Measurements from ENCODE around the gene RGL2.
"Not testable (repeated sequence)": the region's sequence is repeated elsewhere in the genome, so short reads cannot be mapped to it uniquely, and the experiment has no call there.

RGL2 gene, protein sequence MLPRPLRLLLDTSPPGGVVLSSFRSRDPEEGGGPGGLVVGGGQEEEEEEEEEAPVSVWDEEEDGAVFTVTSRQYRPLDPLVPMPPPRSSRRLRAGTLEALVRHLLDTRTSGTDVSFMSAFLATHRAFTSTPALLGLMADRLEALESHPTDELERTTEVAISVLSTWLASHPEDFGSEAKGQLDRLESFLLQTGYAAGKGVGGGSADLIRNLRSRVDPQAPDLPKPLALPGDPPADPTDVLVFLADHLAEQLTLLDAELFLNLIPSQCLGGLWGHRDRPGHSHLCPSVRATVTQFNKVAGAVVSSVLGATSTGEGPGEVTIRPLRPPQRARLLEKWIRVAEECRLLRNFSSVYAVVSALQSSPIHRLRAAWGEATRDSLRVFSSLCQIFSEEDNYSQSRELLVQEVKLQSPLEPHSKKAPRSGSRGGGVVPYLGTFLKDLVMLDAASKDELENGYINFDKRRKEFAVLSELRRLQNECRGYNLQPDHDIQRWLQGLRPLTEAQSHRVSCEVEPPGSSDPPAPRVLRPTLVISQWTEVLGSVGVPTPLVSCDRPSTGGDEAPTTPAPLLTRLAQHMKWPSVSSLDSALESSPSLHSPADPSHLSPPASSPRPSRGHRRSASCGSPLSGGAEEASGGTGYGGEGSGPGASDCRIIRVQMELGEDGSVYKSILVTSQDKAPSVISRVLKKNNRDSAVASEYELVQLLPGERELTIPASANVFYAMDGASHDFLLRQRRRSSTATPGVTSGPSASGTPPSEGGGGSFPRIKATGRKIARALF

GRCh38 chr6:33298773-33299236, at the start of gene RGL2:
Gene RGL2 (minus strand): TSS chr6:33298942. CDS start chr6:33298610, 332 bp downstream.
- H3K27ac ChIP-seq (ENCODE audit: low read depth, low read length): peak within 1 kb of the TSS; percentile 80
- peak within 1 kb of the TSS; percentile 86 for H3K9ac ChIP-seq (ENCODE audit: low read length)
- no peaks in the 10 kb centered on the region for H3K27me3 ChIP-seq (ENCODE audit: control insufficient read depth, insufficient read depth, low read length)
- H3K36me3 ChIP-seq (ENCODE audit: control insufficient read depth, insufficient read depth, low read length): peaks cover 20% of the 10 kb centered on the region
- H3K9me3 ChIP-seq (ENCODE audit: control insufficient read depth, insufficient read depth, low read depth, low read length): no peaks in the 10 kb centered on the region
- peaks cover 6% of the 10 kb centered on the region; the same call in 1 of the 2 replicates for H3K4me1 ChIP-seq (ENCODE audit: control insufficient read depth, insufficient read depth, low read length)
- peak within 1 kb of the TSS; percentile 97 for H3K4me3 ChIP-seq (ENCODE audit: low read depth, low read length)

- Histone ChIP-seq H3K4me1 (ENCODE audit: control insufficient read depth, insufficient read depth, low read length) (peaks cover 4% of the 10 kb centered on the region; the same call in 1 of the 2 replicates), H3K27me3 (ENCODE audit: control insufficient read depth, insufficient read depth, low read length) (no peaks in the 10 kb centered on the region), H3K9me3 (ENCODE audit: control insufficient read depth, insufficient read depth, low read depth, low read length) (no peaks in the 10 kb centered on the region)
These were observed 49.1 kb upstream of the RGL2 start for GRCh38 chr6:33347816-33348215.

DNA sequence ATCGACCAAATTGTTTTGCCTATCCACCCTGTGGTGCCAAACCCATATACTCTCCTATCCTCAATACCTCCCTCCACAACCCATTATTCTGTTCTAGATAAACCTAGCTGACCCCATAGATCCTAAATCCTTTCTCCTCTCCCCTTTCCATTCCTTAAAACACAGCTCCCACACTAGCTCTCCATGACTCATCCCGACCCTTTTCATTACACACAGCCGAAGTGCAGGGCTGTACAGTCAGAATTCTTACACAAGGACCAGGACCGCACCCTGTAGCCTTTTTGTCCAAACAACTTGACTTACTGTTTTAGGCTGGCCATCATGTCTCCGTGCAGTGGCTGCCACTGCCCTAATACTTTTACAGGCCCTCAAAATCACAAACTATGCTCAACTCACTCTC, 48.2 kb upstream of the RGL2 start:
- H3K9ac ChIP-seq (ENCODE audit: low read length); H3K27ac ChIP-seq (ENCODE audit: low read depth, low read length); H3K4me1 ChIP-seq (ENCODE audit: control insufficient read depth, insufficient read depth, low read length); H3K9me3 ChIP-seq (ENCODE audit: control insufficient read depth, insufficient read depth, low read depth, low read length); H3K4me3 ChIP-seq (ENCODE audit: low read depth, low read length); H3K27me3 ChIP-seq (ENCODE audit: control insufficient read depth, insufficient read depth, low read length); H3K36me3 ChIP-seq (ENCODE audit: control insufficient read depth, insufficient read depth, low read length): not testable (repeated sequence)

More at GRCh38 chr6:33347816-33348215, 49.1 kb upstream of the RGL2 start:
- Histone ChIP-seq H3K4me3 (ENCODE audit: low read depth, low read length) (no peak overlapping the region), H3K27ac (ENCODE audit: low read depth, low read length) (no peak overlapping the region), H3K9ac (ENCODE audit: low read length) (no peak overlapping the region), H3K36me3 (ENCODE audit: control insufficient read depth, insufficient read depth, low read length) (no peaks in the 10 kb centered on the region)

GRCh38 chr6:33344701-33345697, 46.3 kb upstream of the RGL2 start:
- H3K9me3 ChIP-seq (ENCODE audit: control insufficient read depth, insufficient read depth, low read depth, low read length): no peaks in the 10 kb centered on the region
- H3K36me3 ChIP-seq (ENCODE audit: control insufficient read depth, insufficient read depth, low read length): no peaks in the 10 kb centered on the region
- H3K27me3 ChIP-seq (ENCODE audit: control insufficient read depth, insufficient read depth, low read length): no peaks in the 10 kb centered on the region
- no peak overlapping the region for H3K9ac ChIP-seq (ENCODE audit: low read length)
- H3K27ac ChIP-seq (ENCODE audit: low read depth, low read length): no peak overlapping the region
- H3K4me3 ChIP-seq (ENCODE audit: low read depth, low read length): no peak overlapping the region
- H3K4me1 ChIP-seq (ENCODE audit: control insufficient read depth, insufficient read depth, low read length): peaks cover 4% of the 10 kb centered on the region; the same call in 1 of the 2 replicates

GRCh38 chr6:33343953-33344611, 45.3 kb upstream of the RGL2 start:
- Histone ChIP-seq H3K4me3 (ENCODE audit: low read depth, low read length) (no peak overlapping the region), H3K9ac (ENCODE audit: low read length) (no peak overlapping the region), H3K27me3 (ENCODE audit: control insufficient read depth, insufficient read depth, low read length) (no peaks in the 10 kb centered on the region), H3K9me3 (ENCODE audit: control insufficient read depth, insufficient read depth, low read depth, low read length) (no peaks in the 10 kb centered on the region), H3K36me3 (ENCODE audit: control insufficient read depth, insufficient read depth, low read length) (no peaks in the 10 kb centered on the region), H3K4me1 (ENCODE audit: control insufficient read depth, insufficient read depth, low read length) (peaks cover 4% of the 10 kb centered on the region; the same call in 1 of the 2 replicates), H3K27ac (ENCODE audit: low read depth, low read length) (no peak overlapping the region)

GRCh38 chr6:33343606-33343952, 44.8 kb upstream of the RGL2 start:
- not testable (repeated sequence) for H3K9ac ChIP-seq (ENCODE audit: low read length); H3K4me1 ChIP-seq (ENCODE audit: control insufficient read depth, insufficient read depth, low read length); H3K9me3 ChIP-seq (ENCODE audit: control insufficient read depth, insufficient read depth, low read depth, low read length); H3K4me3 ChIP-seq (ENCODE audit: low read depth, low read length); H3K27me3 ChIP-seq (ENCODE audit: control insufficient read depth, insufficient read depth, low read length); H3K36me3 ChIP-seq (ENCODE audit: control insufficient read depth, insufficient read depth, low read length); H3K27ac ChIP-seq (ENCODE audit: low read depth, low read length)

DNA sequence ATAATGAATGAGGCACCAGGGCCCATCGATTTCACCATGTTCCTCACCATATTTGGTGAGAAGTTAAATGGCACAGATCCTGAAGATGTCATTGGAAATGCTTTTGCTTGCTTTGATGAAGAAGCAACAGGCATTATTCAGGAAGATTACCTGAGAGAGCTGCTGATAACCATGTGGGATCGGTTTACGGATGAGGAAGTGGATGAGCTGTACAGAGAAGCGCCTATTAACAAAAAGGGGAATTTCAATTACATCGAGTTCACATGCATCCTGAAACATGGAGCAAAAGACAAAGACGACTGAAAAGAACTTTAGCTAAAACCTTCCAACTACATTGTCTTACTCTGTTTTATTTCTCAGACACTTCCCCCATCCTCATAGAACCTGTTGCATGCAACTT, 40.5 kb upstream of the RGL2 start:
- H3K36me3 ChIP-seq (ENCODE audit: control insufficient read depth, insufficient read depth, low read length): no peaks in the 10 kb centered on the region
- no peak overlapping the region for H3K27ac ChIP-seq (ENCODE audit: low read depth, low read length)
- H3K4me1 ChIP-seq (ENCODE audit: control insufficient read depth, insufficient read depth, low read length): no peaks in the 10 kb centered on the region
- H3K9ac ChIP-seq (ENCODE audit: low read length): no peak overlapping the region
- H3K4me3 ChIP-seq (ENCODE audit: low read depth, low read length): no peak overlapping the region
- no peaks in the 10 kb centered on the region for H3K9me3 ChIP-seq (ENCODE audit: control insufficient read depth, insufficient read depth, low read depth, low read length)
- no peaks in the 10 kb centered on the region for H3K27me3 ChIP-seq (ENCODE audit: control insufficient read depth, insufficient read depth, low read length)

- Histone ChIP-seq H3K27ac (ENCODE audit: low read depth, low read length) (no peak overlapping the region), H3K4me1 (ENCODE audit: control insufficient read depth, insufficient read depth, low read length) (no peaks in the 10 kb centered on the region), H3K27me3 (ENCODE audit: control insufficient read depth, insufficient read depth, low read length) (no peaks in the 10 kb centered on the region), H3K9ac (ENCODE audit: low read length) (no peak overlapping the region), H3K4me3 (ENCODE audit: low read depth, low read length) (no peak overlapping the region), H3K36me3 (ENCODE audit: control insufficient read depth, insufficient read depth, low read length) (no peaks in the 10 kb centered on the region), H3K9me3 (ENCODE audit: control insufficient read depth, insufficient read depth, low read depth, low read length) (no peaks in the 10 kb centered on the region)
These were observed 37.8 kb upstream of the RGL2 start for GRCh38 chr6:33336495-33336894.

DNA sequence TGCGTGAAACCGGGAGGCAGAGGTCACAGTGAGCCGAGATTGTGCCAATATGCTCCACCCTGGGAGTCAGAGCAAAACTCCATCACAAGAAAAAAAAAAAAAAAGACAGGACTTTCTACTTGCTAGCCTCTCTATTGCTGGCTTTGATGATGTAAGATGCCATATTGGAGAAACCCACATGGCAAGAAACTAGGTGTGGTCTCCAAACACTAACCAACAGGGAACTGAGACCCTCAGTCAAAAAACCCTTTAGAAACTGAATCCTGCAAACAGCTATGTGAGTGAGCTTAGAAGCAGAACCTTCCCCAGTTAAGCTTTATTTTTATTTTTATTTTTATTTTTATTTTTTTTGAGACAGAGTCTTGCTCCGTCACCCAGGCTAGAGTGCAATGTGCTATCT, 37.2 kb upstream of the RGL2 start:
- Histone ChIP-seq H3K4me3 (ENCODE audit: low read depth, low read length) (no peak overlapping the region), H3K27ac (ENCODE audit: low read depth, low read length) (no peak overlapping the region)

GRCh38 chr6:33333666-33334065, 34.9 kb upstream of the RGL2 start:
- Histone ChIP-seq H3K27ac (ENCODE audit: low read depth, low read length) (no peak overlapping the region), H3K4me1 (ENCODE audit: control insufficient read depth, insufficient read depth, low read length) (no peaks in the 10 kb centered on the region), H3K4me3 (ENCODE audit: low read depth, low read length) (no peak overlapping the region), H3K9me3 (ENCODE audit: control insufficient read depth, insufficient read depth, low read depth, low read length) (no peaks in the 10 kb centered on the region), H3K27me3 (ENCODE audit: control insufficient read depth, insufficient read depth, low read length) (no peaks in the 10 kb centered on the region), H3K9ac (ENCODE audit: low read length) (no peak overlapping the region), H3K36me3 (ENCODE audit: control insufficient read depth, insufficient read depth, low read length) (no peaks in the 10 kb centered on the region)

More for the DNA sequence above, 37.2 kb upstream of the RGL2 start:
- no peak overlapping the region for H3K9ac ChIP-seq (ENCODE audit: low read length)
- H3K36me3 ChIP-seq (ENCODE audit: control insufficient read depth, insufficient read depth, low read length): no peaks in the 10 kb centered on the region
- no peaks in the 10 kb centered on the region for H3K4me1 ChIP-seq (ENCODE audit: control insufficient read depth, insufficient read depth, low read length)
- no peaks in the 10 kb centered on the region for H3K27me3 ChIP-seq (ENCODE audit: control insufficient read depth, insufficient read depth, low read length)
- no peaks in the 10 kb centered on the region for H3K9me3 ChIP-seq (ENCODE audit: control insufficient read depth, insufficient read depth, low read depth, low read length)
